ENCODE measurements around the gene CLHC1.

Gene CLHC1

DNA sequence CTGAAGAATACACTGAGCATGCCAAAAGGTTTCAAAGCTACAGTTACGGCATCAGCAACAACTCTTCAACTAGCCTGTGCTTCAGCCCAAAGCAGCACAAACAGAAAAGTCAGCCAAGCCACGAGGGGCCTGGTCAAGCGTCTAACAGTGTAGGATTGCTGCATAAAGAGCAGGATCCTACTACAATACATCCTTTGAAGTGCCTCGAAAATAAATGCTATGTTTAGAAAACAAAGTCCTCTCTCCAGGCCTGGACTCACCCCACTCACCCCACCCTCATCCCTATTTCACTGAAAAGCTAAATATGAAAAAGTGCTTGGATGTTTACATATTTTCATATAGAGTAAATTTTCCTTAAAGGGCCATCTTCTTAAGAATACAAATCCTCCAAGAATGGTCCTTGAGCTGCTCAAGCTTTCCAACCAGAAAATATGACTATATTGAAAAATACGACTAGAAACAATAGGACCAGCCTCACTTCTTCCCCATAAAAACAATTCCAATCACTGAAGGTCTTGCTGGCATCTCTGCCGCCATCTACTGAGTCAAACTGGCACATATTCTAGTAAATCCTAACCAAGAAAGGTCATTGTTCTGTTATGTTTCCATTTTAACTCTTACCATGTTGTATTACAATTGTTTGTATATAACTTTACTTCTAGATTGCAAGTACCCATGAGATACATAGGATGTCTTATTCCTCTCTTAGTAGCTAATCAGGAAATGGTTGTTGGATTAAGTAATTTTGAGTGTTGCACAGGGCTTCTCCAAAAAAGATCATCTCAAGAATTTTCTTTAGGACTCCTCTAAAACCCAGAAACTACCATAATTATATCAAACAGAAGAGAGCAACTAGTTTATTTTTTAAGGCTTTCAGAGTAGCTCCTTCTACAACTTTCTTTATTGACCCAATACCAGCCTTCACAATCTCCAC is 63.6 kb downstream of the CLHC1 start:
- no peak for DNase-seq

DNA sequence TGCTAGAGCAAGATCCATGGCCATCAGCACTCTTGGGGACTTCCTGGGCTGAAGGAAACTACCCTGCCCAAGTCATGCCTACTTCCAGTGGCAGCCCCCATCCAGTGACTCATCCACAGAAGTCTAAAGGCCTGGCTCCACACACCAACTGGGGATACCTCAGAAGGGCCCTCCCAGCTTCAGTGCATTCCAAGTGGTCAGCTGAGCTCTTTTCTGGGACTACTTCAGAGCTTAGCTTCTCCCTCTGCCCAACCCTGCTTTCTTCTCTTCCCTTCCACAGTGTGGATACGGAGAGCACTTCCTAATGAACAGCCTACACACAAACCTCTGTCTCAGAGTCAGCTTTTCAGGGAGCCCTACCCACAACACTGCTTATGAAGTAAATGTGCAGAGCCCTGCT is 66.5 kb downstream of the CLHC1 start:
- DNase-seq = no peak

DNA sequence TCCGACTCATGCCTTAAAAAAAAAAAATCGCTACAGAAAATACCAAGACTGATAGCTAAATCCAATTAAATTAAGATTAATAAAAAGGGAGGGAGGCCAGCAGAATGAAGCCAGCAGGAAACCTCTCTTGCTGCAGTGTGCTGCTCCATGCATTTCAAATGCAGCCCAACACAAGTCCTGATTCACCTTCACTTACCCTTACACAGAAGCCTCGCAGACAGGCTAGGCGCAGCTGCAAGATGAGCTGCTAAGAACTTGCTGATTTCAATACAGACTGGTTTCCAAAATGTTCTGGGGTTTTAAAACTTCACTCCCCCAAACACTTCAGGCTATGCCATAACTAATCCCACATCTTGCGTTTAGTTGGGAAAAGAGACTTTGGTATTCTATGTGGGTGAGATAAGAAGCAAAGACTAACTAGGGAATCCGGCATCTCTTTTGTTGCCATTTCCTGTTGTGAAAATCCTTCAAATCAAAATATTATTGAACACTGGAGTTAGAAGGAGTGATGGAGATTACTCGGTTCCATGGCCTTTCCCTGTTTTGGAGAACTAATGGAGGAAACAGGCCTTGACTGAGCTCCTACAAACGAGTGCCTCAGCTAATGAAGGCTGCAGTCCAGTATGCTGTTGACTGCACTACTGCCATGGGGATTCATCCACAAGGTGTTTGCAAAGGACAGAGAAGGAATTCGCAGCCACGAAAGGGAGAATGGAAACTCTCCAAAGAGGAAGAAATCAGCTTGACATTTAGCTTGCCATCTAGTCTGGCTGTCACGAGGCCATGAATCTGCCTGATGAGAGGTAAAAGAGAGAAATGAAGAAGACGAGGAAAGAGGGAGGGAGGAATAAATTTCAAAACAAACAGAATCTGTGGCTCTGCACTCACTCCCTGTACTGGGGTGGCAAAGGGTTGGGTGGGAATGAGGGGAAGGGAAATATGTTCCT is 67.3 kb downstream of the CLHC1 start:
- no peak for DNase-seq

DNA sequence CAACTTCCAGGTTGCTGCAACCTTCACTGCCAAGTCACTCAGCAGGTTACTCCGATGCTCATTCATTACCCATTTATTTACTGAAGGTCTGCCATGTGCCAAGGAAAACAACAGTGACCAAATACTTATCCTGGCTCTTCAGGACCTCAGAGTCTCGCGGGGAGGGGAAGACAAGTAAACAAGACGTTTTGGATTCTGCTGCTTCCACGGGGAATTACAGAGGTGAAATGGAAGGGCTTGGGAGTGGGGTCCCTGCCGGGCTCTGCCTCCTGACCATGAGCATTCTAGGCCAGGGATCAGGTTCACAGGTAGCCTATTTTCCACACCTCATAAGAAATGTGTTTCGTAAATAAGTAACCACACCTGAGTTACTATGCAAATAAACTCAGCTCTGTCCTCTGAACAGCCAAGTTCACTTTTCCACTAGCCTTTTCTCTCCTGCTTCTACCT is 68.1 kb downstream of the CLHC1 start:
- no peak for DNase-seq

DNA sequence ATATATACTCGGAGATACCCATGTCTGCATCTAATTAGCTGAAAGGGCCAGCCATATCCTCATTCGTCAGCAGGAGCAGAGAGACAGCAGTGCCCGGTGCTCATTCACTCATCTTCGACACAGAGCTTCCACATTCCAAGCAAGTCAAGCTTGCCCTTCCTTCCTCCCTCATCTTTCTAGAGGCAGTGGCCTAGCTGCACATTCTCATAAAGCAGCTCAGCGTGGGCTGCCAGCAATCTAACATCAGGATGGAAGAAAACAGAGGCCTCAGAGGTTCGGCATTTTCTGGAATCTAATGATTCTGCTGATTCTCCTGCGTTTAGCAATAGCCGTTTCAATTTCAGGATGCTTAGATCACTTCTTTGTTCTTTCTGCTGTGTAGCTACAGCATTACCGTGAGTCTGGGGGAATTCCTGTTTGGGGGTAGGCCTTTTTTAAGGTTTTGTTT is 68.8 kb downstream of the CLHC1 start:
- no peak for DNase-seq

DNA sequence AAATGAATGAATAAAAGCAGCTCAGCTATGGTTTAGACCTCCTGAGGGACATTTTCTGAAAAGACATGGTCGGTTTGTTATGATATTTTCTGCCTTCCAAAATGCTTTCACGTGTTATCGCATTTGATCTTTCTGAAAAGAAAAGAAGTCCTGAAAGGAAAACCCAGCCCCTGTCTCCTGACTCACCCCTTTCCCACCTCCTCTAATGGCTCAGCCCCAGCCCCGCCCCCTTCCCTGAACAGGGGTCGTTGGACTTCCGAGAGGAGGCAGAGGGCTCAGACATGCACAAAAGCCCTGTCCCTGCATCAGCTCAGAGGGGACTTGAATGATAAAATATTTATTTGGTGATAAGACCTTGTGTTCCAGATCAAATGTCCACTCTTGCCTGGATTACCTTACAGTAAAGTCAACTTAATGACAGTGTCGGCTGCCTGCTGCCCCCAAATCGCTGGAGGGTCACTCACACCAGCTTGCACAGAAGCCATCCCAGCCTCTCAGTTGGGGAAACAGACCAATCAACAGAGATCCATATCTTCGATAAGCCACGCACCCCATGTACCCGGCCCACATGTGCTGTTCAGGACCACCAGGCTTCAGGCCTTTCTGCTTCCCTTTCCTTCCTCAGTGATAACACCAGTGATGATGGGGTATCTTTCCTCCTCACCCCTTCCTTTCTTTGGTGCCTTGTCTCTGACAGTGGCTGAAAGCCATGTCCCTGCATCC is 69.6 kb downstream of the CLHC1 start:
- DNase-seq = no peak

DNA sequence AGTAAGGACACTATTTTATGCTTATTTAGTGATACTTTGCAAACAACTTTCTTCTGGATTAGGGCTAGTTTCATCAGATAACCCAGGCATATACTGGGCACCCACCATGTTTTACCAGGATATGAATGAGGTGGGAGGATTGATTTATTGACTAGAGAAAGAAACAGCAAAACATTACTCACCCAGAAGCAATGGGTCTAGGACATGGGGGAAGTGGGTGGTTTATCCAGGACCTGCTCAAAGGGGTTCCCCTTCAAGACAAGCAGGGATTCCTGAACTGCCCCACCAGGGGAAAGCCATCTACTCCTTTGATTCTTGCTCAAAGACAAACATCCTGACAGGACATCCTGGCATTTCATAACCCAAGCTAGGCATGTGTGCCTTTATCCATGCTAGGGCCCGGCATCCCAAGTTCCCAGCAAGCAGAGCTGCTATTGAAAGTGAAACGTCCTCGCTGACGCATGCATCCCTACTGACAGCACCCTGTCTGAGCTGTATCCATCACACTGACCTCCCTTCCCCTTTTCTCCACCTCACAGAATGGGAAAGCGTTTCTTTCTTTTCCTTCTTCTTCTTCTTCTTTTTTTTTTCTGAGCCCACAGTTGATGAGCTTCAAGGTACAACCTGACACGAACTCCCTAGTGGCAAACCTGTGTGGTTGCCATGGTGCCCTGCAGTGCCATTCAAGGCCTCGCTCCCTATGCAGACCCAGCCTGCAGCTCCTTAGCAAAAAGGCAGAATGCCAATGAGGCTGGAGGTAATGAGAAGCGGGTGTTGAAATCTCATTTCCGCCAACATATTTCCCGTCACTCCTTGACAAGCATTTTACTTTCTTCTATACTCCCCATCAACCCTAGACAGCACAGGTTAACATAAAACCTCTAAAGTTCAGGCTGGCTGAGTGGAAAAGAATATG is 70.5 kb downstream of the CLHC1 start:
- DNase-seq = no peak

DNA sequence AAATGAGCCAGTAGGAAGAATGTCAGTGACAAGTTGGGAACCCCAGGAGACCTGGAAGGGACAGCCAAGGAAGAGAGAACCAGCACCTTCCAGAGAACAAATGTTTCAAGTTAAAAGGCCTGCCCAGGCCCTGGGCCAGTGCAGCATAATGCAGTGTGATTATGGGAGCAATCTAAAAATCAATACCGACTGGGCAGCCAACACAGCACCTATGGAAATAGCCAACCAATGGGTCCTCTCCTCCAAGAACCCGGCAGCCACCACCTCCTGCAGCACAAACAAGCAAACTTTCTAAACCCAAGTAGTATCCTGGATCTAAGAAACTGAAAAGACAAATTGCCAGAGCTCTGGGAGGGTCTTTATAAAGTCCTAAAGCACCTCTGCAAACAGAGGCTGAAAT is 71.7 kb downstream of the CLHC1 start:
- DNase-seq = no peak

DNA sequence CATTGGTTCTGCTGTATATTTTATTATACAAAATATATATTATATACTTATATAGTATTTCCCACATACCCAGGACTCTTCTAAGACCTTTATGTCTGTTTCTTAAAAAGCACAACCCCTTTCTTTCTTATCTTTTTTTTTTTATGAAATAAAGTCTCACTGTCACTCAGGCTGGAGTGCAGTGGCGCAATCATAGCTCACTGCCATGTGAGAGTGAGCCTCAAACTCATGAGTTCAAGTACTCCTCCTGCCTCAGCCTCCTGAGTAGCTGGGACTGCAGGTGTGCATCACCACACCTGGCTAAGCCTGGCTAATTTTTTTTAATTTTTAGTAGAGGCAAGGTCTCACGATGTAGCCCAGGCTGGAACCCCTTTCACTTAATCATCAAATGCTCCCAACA is 72.3 kb downstream of the CLHC1 start:
- DNase-seq = no peak

DNA sequence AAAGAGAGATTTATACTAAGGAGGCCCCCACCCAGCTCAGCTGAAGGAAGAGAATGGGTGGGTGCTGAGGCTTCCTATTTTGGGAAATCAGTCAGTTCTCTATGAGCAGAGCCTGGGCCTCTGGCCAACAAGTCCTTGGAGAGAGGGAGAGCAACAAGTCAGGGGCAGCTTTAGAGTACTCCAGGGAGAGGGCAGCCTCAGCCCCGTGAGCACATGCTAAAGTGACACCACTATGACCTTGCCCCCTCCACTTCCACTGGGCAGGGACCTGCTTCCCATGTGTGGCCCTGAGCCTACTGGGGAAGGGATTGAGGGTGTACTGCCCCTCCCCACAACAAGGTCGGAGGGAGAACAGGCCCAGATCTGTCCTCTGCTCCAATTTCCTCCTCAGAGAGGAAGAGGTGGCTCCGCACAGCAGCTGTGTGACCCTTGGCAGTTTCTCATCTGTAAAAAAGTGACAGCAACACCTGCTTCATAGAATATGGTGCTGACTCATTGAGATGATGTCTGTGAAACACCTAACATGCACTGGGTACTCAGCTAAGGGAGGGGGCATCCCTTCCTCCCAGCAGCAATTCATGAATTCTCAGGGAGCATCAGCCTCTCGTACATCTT is 72.9 kb downstream of the CLHC1 start:
- DNase-seq = no peak

DNA sequence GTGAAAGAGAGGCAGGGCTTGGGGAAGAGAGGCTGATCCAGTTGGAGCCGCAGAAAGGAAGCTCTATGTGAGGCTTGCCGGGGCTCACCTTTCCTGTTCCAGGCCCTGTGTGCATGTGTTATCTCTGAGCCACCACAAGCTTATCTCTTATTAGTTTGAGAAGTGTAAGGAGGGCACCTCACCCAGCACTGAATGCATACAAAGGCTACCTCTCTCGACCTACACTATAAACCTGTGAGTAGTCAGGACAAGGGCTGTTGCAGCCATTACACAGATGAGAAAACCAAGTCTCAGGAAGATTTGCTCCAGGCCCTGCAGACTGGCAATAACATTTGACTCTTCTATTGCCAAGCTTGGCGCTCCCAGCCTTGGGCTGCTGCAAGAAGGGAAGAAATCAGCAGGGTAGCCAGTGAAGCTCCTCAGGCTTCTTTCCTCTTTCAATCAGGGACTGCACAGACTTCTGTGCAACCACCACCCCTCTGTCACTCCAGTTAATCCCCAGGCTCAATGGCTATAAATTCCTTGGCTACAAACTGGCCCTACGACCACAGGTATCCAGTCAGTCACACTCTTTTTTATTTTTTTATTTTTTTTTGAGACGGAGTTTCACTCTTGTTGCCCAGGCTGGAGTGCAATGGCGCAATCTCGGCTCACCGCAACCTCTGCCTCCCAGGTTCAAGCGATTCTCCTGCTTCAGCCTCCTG is 73.8 kb downstream of the CLHC1 start:
- no peak for DNase-seq

DNA sequence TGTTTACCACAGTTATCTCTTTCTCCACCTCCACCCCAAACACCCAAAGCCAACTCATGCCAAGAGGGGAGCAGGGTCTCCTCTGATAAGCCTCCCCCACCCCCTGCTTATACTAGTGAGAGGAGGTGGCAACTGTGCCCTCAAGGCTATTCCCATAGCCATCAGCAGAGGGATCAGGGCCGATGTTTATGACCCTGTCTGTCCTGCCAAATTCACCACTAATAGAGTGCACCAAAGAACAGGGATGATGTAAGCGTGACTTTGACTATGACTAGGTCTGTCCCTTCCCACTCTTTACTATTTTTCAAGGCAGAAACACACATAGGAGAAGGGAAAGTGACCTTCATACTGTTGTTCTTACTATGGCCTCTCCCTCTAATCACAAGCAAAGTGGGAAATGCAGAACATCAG is 74.6 kb downstream of the CLHC1 start:
- no peak for DNase-seq

DNA sequence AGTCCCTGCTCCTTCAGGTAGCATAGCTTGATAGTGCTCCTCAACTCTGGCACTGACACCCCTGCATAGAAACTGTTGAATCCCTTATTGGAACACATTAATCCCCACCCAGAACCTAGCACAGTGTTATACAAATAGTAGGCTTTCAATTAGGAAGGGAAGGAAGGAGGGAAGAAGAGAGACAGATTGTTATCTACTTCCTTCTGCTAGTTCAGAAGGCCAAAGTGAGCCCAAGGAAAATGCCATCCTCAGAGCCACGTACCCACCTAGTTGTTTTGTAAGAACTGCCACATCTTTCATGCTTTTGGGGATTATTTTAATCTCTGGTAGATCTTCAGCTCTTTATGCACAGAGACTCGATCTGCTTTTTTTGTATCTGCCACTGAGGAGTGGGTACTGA is 75.1 kb downstream of the CLHC1 start:
- no peak for DNase-seq

DNA sequence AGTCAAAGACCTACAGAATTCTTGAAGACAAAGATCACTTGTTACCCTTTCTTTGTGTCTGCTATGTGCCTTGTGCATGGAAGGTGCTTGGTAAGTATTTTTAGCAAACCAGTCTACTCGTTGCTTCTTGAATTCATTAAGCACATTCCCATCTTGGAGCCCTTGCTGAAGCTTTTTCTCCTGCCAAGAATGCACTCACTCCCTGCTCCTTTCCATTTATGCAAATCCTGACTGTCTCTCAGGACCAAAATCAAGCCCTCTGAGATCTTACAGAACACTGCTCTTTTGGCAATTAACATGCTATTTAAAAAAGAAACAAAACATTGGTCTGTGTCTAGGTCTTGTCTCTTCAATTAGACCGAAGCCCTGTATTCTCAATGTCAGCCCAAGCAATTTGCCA is 75.8 kb downstream of the CLHC1 start:
- DNase-seq = no peak

DNA sequence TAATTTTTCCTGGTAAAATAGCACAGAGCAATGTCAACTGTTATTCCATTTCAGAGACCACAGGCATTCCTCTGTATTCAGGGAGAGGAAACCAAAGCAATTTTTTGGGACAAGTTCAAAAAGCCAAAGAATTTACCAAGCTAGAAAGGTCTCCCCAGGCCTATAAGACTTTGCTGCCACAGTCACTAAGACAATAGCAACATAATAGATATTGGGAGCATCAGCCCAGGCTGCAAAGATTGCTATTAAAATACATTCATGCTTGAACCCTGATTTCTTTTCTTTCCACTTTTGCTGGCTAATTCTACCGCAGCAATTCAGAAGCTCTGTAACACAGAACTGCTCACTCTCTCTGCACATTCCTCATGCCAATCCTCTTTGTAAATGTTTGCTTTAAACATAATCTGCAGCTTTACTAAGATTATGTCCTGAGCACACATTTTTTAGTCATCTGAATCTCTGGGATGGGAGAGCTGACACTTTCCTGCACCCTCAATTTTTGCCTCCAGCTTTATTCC is 76.3 kb downstream of the CLHC1 start:
- no peak for DNase-seq

DNA sequence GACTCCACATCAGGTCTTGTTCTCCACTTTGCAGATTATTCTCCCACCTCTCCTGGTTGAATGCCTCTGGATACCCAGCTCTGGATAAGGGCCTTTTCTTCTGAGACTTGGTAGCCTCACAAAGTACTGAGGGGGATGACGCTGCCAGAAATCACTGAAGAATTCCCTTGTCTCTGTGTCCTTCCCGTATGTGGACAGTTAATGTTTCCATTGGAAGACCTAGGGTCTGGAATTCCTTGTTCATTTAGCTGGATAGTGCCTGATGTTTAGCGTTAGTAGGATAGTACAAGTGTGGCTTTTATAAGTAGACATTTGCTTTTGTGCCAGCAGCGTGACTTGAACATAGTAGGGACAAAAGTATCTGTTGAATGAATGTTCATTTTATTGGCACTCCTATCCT is 76.9 kb downstream of the CLHC1 start:
- DNase-seq = no peak

DNA sequence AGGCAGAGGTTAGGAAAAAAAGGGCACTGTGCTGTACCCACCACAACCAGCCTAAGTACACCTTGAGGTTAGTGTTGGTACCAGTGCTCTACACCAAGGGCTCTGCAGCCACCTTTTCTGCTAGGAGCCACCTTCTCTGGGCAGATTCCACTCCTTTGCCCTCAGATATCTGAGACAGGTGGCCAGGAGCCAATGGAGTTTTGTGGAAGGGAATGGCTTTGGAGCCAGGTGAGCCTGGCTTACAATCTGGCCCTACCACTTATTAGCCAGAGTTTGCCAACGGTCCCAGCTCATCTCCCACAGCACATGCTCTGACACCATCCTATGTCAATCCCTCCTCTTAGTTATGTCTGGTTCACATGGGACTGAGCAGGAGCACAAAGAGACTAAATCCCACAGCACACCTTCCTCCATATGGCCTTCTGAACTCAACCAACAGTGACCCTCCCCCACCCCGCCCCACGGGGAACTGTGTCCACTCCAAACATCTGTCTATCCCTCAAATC is 77.5 kb downstream of the CLHC1 start:
- DNase-seq = no peak

DNA sequence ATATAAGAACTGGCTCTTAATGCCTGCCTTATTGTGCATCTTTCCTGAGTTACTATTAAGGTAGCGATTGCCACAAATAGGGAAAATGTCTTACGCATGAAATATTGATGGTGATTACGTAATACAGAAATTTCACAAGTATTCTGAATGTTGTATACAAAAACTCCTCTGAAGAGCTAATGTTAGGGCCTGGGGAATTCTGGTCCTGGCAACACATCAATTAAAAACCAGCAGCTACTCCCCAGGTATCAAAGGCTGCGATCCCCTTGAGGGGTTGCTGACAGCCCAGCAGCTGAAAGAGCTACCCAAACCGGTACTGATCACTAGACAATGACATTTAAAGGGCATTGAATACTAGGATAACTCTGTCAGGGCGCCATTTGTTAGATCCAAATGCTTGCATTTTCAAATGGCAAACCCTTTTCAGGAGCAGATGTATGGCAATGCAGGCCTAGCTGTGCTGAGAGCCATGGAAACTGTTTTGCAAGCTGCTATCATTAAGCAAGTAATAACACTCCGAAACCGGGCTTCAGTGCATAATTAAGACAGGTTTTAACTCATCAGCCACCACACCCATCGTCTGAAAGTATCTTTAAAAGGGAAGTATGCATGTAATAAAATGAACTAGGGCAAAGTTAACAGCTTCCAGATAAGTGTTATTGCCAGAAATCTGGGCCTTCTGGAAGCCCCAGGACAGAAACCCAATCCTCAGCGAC is 78.4 kb downstream of the CLHC1 start:
- DNase-seq = no peak
